ENCODE results near the gene TIMM9. TPM values are rescaled to one million over a fixed set of nuclear protein-coding genes. Genes with fewer than 3 reads are reported as not detected.
A peak's percentile ranks its signal among the peaks of the same experiment; 100 is the strongest.
"Not testable (repeated sequence)": the region's sequence is repeated elsewhere in the genome, so short reads cannot be mapped to it uniquely, and the experiment has no call there.

Gene TIMM9
- total RNA-seq, 4 donors from 2014 or later: 40.4 to 87.2 (median 59.8) TPM

DNA sequence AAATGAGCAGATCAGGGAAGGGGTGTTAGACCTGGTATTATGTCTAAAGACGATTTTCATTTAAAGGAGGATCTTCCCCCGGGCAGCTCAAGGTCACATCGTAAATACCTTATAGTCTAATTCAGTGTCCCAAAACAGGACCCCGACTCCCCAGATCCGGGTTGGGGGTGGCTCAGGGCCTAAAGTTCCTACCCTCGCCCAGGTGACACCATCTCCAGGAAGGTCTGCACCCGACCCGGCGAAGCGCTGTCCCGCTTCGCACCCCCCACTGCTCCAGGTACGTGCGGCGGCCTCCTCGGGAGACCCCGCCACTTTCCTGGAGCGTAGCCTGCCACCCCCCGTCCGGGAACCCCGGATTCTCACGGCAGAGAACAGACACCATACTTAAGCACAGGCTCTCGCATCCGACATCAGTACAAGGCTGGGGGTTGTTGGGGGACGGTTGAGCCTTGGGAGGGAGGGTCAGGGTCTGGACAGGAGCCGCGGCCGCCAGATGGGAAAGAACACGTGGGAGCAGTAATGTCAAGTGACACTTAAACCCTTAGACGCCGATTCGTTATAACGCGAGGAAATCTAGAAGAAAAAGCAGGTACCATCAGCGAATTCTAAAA, 556 bp downstream of the TIMM9 start:
- peaks cover 11 to 21% of the 10 kb centered on the region in 2 donors for H3K4me1 ChIP-seq
- WGBS, 2 donors: 0 to 1% methylated on average over 31 to 35 of the region's 35 CpGs
- H3K4me3 ChIP-seq (replicated peaks in 1 of 3): peak overlapping the region; percentile 31 to 81 (median 51)
- peak; percentile 47 to 51 for DNase-seq
- intact Hi-C loops (cut with DNase I): no loop called here
- H3K27me3 ChIP-seq: no peaks in the 10 kb centered on the region
- peaks cover 0 to 3% of the 10 kb centered on the region in 2 donors for H3K36me3 ChIP-seq
- H3K27ac ChIP-seq: peak overlapping the region; percentile 75 to 91 (median 90)
- no peak for TF ChIP-seq POLR2A (IDR thresholded peaks at IDR 0.05)
- TF ChIP-seq, protein P1, sequence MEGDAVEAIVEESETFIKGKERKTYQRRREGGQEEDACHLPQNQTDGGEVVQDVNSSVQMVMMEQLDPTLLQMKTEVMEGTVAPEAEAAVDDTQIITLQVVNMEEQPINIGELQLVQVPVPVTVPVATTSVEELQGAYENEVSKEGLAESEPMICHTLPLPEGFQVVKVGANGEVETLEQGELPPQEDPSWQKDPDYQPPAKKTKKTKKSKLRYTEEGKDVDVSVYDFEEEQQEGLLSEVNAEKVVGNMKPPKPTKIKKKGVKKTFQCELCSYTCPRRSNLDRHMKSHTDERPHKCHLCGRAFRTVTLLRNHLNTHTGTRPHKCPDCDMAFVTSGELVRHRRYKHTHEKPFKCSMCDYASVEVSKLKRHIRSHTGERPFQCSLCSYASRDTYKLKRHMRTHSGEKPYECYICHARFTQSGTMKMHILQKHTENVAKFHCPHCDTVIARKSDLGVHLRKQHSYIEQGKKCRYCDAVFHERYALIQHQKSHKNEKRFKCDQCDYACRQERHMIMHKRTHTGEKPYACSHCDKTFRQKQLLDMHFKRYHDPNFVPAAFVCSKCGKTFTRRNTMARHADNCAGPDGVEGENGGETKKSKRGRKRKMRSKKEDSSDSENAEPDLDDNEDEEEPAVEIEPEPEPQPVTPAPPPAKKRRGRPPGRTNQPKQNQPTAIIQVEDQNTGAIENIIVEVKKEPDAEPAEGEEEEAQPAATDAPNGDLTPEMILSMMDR (IDR thresholded peaks at IDR 0.05): no peak
- H3K9me3 ChIP-seq: no peaks in the 10 kb centered on the region

DNA sequence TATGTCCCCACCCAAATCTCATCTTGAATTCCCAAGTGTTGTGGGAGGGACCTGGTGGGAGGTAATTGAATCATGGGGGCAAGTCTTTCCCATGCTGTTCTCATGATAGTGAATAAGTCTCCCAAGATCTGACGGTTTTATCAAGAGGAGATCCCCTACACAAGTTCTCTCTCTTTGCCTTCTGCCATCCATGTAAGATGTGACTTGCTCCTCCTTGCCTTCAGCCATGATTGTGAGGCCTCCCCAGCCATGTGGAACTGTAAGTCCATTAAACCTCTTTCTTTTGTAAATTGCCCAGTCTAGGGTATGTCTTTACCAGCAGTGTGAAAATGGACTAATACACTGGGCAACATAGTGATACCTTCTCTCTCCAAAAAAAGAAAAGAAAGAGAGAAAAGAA, 10.4 kb downstream of the TIMM9 start:
- H3K4me1 ChIP-seq; H3K9me3 ChIP-seq; H3K27ac ChIP-seq; DNase-seq; H3K27me3 ChIP-seq; H3K4me3 ChIP-seq (replicated peaks in 1 of 3); intact Hi-C loops (cut with DNase I): not testable (repeated sequence)
- 95 to 100% methylated on average over 1 of the region's 1 CpG for WGBS, 2 donors
- peaks cover 8 to 21% of the 10 kb centered on the region in 2 donors for H3K36me3 ChIP-seq

DNA sequence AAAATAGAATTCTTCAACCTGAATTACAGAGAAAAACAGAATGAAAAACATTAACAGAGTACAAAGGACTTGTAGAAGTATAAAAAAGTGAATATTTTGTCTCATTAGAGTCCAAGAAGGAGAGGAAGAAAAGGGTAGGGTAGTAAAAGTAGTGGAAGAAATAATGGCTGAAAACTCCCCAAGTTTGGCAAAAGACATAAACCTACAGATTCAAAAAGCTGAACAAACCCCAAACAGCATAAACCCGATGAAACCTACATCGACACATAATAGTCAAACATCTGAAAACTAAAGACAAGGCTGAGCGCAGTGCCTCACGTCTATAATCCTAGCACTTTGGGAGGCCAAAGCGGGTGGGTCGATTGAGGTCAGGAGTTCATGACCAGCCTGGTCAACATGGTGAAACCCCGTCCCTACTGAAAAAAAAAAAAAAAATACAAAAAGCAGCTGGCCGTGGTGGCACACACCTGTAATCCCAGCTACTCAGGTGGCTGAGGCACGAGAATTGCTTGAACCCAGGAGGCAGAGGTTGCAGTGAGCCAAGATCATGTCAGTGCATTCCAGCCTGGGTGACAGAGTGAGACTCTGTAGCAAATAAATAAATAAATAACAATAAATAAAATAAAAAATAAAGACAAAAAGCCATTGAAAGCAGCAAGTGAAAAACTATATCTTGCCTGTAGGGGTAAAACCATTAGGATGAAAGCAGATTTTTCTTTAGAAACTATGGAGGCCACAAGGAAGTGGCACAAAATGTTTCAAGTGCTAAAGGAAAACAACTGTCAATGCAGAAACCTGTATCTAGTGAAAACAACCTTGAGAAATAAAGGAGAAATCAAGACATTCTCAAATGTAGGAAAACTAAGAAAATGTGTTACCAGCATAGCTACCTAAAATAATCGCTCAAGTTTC, 11.4 kb downstream of the TIMM9 start:
- WGBS, 2 donors: 95 to 98% methylated on average over 10 of the region's 10 CpGs
- no peaks in the 10 kb centered on the region for H3K27me3 ChIP-seq
- TF ChIP-seq, protein P1 (IDR thresholded peaks at IDR 0.05): no peak
- TF ChIP-seq POLR2A (IDR thresholded peaks at IDR 0.05): no peak
- DNase-seq: no peak
- no peak overlapping the region for H3K27ac ChIP-seq
- no peaks in the 10 kb centered on the region for H3K9me3 ChIP-seq
- no peaks in the 10 kb centered on the region for H3K4me1 ChIP-seq
- peaks cover 13 to 22% of the 10 kb centered on the region in 2 donors for H3K36me3 ChIP-seq
- H3K4me3 ChIP-seq (replicated peaks in 1 of 3): no peak overlapping the region
- intact Hi-C loops (cut with DNase I): no loop called here

DNA sequence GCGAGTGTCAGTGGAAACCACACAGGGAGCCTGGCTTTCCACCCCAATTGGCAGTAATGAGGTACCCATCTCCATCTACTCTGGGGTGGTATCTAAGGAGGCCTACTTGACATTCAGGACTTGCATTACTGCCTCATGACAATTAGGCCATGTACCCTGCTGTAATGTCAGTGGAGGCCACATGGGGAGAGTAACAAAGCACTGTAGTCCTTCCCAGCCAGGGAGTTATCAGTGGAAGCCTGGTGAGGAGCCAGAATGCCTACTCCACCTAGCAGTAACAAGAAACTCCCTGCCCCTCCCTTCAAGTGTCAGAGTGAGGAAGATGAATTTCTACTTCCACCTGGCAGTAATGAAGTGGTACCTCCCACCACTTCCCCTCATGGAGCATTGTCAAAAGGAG, 12.5 kb downstream of the TIMM9 start:
- peaks cover 22% of the 10 kb centered on the region in 2 donors for H3K36me3 ChIP-seq

DNA sequence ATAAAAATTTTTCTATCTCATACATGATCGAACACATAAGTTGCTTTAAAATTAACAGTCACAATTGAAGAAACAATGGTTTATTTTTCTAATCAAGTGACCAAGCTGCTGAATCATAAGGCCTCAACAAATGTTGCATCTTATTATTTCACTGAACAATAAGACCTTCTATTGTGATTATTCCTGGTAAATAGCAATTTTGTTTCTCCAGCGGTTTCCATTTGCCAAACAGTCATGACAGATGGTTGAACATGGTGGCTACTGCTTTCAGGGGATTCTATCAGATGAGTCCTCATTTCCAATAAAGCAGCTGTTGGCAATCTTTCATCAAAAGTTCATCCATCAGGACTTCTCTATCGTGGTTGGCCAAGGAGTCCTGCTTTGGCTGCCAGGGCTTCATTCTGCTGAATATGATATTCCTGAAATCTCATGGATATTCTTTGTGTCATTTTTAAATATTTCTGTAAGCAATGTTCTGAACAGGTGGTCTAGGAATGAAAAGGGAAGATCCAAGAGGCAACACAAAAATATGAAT, 18.6 kb downstream of the TIMM9 start:
- WGBS, 2 donors: 97% methylated on average over 3 of the region's 3 CpGs
- Histone ChIP-seq H3K9me3 (no peaks in the 10 kb centered on the region), H3K27me3 (no peaks in the 10 kb centered on the region), H3K4me1 (no peaks in the 10 kb centered on the region), H3K4me3 (replicated peaks in 1 of 3) (no peak overlapping the region), H3K36me3 (peaks cover 11 to 42% of the 10 kb centered on the region in 2 donors), H3K27ac (no peak overlapping the region)
- TF ChIP-seq, protein P1 (IDR thresholded peaks at IDR 0.05): no peak
- TF ChIP-seq POLR2A (IDR thresholded peaks at IDR 0.05): no peak
- intact Hi-C loops (cut with DNase I): no loop called here
- no peak for DNase-seq

More for the DNA sequence above, 12.5 kb downstream of the TIMM9 start:
- no peak for TF ChIP-seq POLR2A (IDR thresholded peaks at IDR 0.05)
- TF ChIP-seq, protein P1 (IDR thresholded peaks at IDR 0.05): no peak
- Histone ChIP-seq H3K4me1 (no peaks in the 10 kb centered on the region), H3K9me3 (no peaks in the 10 kb centered on the region), H3K27me3 (no peaks in the 10 kb centered on the region), H3K27ac (no peak overlapping the region), H3K4me3 (replicated peaks in 1 of 3) (no peak overlapping the region)
- no peak for DNase-seq
- intact Hi-C loops (cut with DNase I): no loop called here
- 88 to 100% methylated on average over 1 of the region's 1 CpG for WGBS, 2 donors

All from thyroid gland (tissue), 4 donors.